DOHH2 (cell line): Measurements from ENCODE around the gene DRAXIN.

Experiments
- H3F3A ChIP-seq: fragments of 200-600 bp; sonication (generic), shearing (Covaris generic); 2 replicates; pipeline ENCODE4 v1.6.0; 2016; ENCODE audit warnings: antibody characterized with exemption, mild to moderate bottlenecking; ENCODE audit not compliant: control insufficient read depth, insufficient read depth
- H3K27ac ChIP-seq: fragments of 200-600 bp; sonication (generic); 2 replicates; pipeline ENCODE4 v1.5.1; 2014; ENCODE audit warnings: low read depth, mild to moderate bottlenecking, low read length, moderate library complexity
- H3K27me3 ChIP-seq: fragments of 200-600 bp; sonication (generic); 2 replicates; pipeline ENCODE4 v1.6.1; 2014; ENCODE audit warnings: mild to moderate bottlenecking, low read length, mixed read lengths; ENCODE audit not compliant: control insufficient read depth
- H3K36me3 ChIP-seq: fragments of 200-600 bp; sonication (generic); 2 replicates; pipeline ENCODE4 v1.6.1; 2014; ENCODE audit warnings: mild to moderate bottlenecking, low read length, moderate library complexity, mixed read lengths; ENCODE audit not compliant: control insufficient read depth
- H3K4me1 ChIP-seq: fragments of 200-600 bp; sonication (generic); 2 replicates; pipeline ENCODE4 v1.6.1; 2014; ENCODE audit warnings: mild to moderate bottlenecking, low read length, mixed read lengths; ENCODE audit not compliant: control insufficient read depth
- H3K4me2 ChIP-seq: fragments of 200-600 bp; sonication (generic); 2 replicates; pipeline ENCODE4 v1.6.0; 2014; ENCODE audit warnings: mild to moderate bottlenecking, low read length, moderate library complexity
- H3K4me3 ChIP-seq: fragments of 200-600 bp; sonication (generic); 2 replicates; pipeline ENCODE4 v1.5.1; 2014; ENCODE audit warnings: mild to moderate bottlenecking, low read length, mixed read lengths
- H3K79me2 ChIP-seq: fragments of 200-600 bp; sonication (generic); 2 replicates; pipeline ENCODE4 v1.6.1; 2014; ENCODE audit warnings: mild to moderate bottlenecking, low read length, mixed read lengths; ENCODE audit not compliant: control insufficient read depth
- H3K9me2 ChIP-seq: fragments of 200-600 bp; sonication (generic); replicated peaks from 2 replicates; pipeline ENCODE4 v1.6.1; 2014; ENCODE audit warnings: mild to moderate bottlenecking, low read length, mixed read lengths; ENCODE audit not compliant: control insufficient read depth
- H3K9me3 ChIP-seq: fragments of 200-600 bp; sonication (generic); 2 replicates; pipeline ENCODE4 v1.6.1; 2014; ENCODE audit warnings: antibody characterized with exemption, low read length, mixed read lengths; ENCODE audit not compliant: control insufficient read depth, insufficient read depth
- H4K20me1 ChIP-seq: fragments of 200-600 bp; sonication (generic); 2 replicates; pipeline ENCODE4 v1.6.0; 2014; ENCODE audit warnings: low read depth, mild to moderate bottlenecking, antibody characterized with exemption, low read length, moderate library complexity; ENCODE audit not compliant: control insufficient read depth, insufficient read depth
- EZH2phosphoT487 ChIP-seq: fragments of 200-600 bp; sonication (generic); IDR thresholded peaks from 2 replicates; pipeline ENCODE4 v1.6.1; 2017; ENCODE audit warnings: borderline replicate concordance, mild to moderate bottlenecking, antibody characterized with exemption, low read length, moderate library complexity, mixed read lengths
- TF ChIP-seq, protein P1 (sequence below): fragments of 200-600 bp; sonication (generic); IDR thresholded peaks from one replicate; pipeline ENCODE4 v1.5.1; 2014; ENCODE audit warnings: antibody characterized with exemption, mild to moderate bottlenecking, low read depth, low read length; ENCODE audit not compliant: poor library complexity, severe bottlenecking

Gene DRAXIN

DNA sequence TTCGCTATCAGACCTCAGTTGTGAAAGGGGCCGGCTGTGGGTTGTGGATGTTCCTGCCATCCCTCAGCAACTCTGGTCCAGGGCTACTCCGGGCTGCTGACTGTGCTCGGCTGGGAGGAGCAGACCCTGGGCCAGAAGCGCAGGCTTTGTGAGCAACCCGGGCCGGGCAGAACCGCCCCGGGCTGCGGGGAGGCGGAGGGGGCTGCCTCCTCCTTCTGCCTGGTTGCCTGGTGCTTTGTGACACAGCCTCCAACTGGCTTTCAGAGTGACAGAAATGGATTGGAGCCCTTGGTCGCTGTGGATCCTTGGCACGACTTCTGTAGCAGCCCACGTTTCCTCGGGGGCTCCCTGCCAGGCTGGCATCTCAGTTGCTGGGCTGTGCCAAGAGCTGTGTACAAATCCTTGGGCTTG, 10.0 kb downstream of the DRAXIN start:
- H3K9me2 ChIP-seq = no peaks in the 10 kb centered on the region
- no peaks in the 10 kb centered on the region for H3K79me2 ChIP-seq
- H3K4me2 ChIP-seq = no peak overlapping the region
- TF ChIP-seq, protein P1, sequence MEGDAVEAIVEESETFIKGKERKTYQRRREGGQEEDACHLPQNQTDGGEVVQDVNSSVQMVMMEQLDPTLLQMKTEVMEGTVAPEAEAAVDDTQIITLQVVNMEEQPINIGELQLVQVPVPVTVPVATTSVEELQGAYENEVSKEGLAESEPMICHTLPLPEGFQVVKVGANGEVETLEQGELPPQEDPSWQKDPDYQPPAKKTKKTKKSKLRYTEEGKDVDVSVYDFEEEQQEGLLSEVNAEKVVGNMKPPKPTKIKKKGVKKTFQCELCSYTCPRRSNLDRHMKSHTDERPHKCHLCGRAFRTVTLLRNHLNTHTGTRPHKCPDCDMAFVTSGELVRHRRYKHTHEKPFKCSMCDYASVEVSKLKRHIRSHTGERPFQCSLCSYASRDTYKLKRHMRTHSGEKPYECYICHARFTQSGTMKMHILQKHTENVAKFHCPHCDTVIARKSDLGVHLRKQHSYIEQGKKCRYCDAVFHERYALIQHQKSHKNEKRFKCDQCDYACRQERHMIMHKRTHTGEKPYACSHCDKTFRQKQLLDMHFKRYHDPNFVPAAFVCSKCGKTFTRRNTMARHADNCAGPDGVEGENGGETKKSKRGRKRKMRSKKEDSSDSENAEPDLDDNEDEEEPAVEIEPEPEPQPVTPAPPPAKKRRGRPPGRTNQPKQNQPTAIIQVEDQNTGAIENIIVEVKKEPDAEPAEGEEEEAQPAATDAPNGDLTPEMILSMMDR = no peak
- no peak for TF ChIP-seq EZH2phosphoT487
- H3K27ac ChIP-seq = no peak overlapping the region
- H3F3A ChIP-seq = no peaks in the 10 kb centered on the region
- no peaks in the 10 kb centered on the region for H3K36me3 ChIP-seq
- no peaks in the 10 kb centered on the region for H3K9me3 ChIP-seq
- H3K4me1 ChIP-seq = no peaks in the 10 kb centered on the region
- H3K27me3 ChIP-seq = peaks cover 16% of the 10 kb centered on the region
- H3K4me3 ChIP-seq = no peak overlapping the region
- no peaks in the 10 kb centered on the region for H4K20me1 ChIP-seq

DNA sequence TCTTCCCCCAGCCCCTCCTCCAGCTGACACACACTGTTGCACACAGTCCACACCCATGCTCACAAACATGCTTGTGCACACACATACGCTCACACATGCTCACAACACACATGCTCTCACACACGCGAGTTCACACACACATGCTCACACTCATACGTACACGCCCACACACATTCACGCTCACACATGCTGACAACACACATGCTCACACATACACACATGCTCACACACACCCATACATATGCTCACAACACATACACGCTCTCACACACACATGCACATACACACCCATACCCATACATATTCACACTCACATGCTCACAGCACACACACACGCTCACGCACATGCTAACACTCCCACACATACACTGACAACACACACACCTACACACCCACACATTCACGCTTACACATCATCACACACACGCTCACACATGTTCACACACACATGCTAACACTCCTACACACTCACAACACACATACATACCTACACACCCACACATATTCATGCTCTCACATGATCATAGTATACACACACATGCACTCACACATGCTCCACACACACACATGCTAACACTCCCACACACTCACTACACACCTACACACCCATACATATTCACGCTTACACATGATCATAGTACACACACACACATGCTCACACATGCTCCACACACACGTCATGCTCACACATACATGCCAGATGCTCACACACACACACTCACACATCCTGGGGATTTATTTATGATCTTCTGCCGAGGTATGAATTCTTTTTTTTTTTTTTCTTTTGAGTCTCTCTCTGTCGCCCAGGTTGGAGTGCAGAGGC, 10.7 kb downstream of the DRAXIN start:
- H3K9me3 ChIP-seq = no peaks in the 10 kb centered on the region
- H3K4me1 ChIP-seq = no peaks in the 10 kb centered on the region
- peaks cover 16% of the 10 kb centered on the region for H3K27me3 ChIP-seq
- no peaks in the 10 kb centered on the region for H3F3A ChIP-seq
- H3K27ac ChIP-seq = no peak overlapping the region
- TF ChIP-seq, protein P1 = no peak
- TF ChIP-seq EZH2phosphoT487 = no peak
- H3K4me2 ChIP-seq = no peak overlapping the region
- no peaks in the 10 kb centered on the region for H3K79me2 ChIP-seq
- no peaks in the 10 kb centered on the region for H3K36me3 ChIP-seq
- H3K4me3 ChIP-seq = no peak overlapping the region
- no peaks in the 10 kb centered on the region for H4K20me1 ChIP-seq
- no peaks in the 10 kb centered on the region for H3K9me2 ChIP-seq

DNA sequence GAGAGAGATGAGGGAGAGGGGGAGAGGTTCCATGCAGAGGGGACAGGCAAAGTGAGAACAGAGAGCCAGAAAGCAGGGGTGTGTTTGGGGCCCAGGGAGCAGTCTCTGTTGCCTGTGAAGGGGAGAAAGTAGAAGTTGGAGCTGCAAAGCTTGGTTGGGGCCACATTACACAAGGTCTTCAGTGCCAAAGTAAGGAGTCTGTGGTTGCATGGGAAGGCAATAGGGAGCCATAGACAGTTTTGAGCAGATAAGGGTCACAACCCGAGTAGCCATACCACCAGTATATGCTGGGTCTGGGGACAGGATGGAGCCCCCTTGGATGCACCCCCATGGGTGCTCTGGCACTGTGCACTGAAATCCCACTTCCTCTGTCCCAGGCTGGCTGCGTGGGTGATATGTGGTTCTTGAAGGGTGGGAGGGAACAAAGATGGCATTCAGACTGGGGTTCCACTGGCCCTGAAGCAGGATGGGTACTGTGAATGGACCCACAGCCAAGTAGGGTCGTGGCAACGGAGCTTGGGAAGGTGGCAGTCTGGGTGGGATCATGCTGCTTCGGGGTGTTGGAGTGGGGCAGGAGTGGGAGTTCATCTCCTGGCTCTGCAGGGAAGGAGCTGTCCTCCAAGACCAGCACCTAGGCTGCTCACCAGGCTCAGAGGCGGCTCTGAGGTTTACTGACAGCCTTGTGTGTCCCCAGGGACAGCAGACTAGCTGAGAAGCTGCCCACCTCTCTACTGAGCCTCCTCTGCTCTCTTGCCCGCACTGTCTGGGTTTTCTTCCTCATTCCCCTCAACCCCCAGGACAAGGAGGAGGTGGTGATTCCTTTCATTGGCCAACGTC, 12.1 kb downstream of the DRAXIN start:
- Histone ChIP-seq H3K4me1 (no peaks in the 10 kb centered on the region), H3K27ac (no peak overlapping the region), H3K9me3 (no peaks in the 10 kb centered on the region)

More for the DNA sequence above, 12.1 kb downstream of the DRAXIN start:
- H3K27me3 ChIP-seq = peaks cover 12% of the 10 kb centered on the region
- no peaks in the 10 kb centered on the region for H4K20me1 ChIP-seq
- H3F3A ChIP-seq = no peaks in the 10 kb centered on the region
- H3K79me2 ChIP-seq = no peaks in the 10 kb centered on the region
- H3K4me2 ChIP-seq = no peak overlapping the region
- no peak overlapping the region for H3K4me3 ChIP-seq
- H3K36me3 ChIP-seq = no peaks in the 10 kb centered on the region
- TF ChIP-seq, protein P1 = no peak
- TF ChIP-seq EZH2phosphoT487 = no peak
- no peaks in the 10 kb centered on the region for H3K9me2 ChIP-seq
